Embryonic facial prominence (tissue), 1 donor: Measurements from ENCODE around the gene PIGL.
"Not testable (repeated sequence)": the region's sequence is repeated elsewhere in the genome, so short reads cannot be mapped to it uniquely, and the experiment has no call there.

Experiments used
- DNase-seq: peaks from one replicate; pipeline ENCODE4 v3.0.0-alpha.2; 2016; ENCODE audit errors: extremely low spot score

The PIGL gene

DNA sequence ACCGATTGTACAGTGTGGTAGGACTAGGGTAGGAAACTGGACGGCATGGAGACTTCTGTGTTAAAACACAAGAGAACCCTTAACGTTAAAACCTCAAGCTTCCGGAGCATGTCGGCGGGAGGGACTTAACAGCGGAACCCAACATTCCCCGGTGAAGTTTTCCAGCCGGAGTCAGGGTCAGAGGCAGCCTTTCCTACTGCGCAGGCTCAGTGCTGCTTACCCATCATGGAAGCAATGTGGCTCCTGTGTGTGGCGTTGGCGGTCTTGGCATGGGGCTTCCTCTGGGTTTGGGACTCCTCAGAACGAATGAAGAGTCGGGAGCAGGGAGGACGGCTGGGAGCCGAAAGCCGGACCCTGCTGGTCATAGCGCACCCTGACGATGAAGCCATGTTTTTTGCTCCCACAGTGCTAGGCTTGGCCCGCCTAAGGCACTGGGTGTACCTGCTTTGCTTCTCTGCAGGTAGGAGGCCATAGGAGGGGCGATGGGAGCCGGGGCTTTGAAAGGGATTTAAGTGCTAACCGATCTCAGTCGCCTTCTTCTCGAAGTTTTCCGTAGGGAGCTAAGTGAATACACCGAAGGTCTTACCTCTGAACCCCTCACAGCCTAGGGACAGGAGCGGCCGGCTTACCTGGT, at the start of gene PIGL:
TSS of gene PIGL (plus strand) at position 209 of the 634 bp plus-strand sequence. CDS start at position 226, 17 bp downstream.
- peak; percentile 82 for DNase-seq

DNA sequence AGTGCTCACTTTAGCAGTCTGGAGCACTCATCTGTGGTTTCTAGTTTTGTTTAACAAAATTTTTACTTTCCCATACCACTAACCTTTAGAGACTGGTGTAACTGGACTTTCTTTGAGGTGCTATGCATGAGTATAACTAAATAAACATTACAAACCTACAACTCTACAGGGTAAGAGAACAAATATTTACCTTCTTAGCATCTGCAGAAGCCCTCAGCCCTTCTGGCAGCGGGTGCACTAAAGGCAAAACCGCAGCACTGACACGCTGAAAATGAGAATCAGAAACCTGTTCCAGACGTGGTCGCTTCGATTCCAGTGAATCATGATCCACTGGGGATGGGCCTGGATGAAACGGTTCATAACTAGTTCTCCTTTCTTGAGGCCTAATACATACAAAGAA, 45.4 kb upstream of the PIGL start:
- no peak for DNase-seq

DNA sequence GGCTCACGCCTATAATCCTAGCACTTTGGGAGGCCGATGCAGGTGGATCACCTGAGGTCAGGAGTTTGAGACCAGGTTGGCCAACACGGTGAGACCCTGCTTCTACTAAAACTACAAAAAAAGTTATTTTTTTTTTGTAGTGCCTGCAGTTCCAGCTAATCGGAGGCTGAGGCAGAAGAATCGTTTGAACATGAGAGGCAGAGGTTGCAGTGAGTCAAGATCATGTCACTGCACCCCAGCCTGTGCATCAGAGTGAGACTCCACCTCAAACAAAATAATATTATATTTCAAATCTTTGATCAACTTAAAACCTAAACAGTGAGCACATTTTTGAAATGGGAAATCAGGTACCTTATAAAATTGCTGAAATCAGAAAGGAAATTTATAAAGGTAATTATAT, 38.2 kb upstream of the PIGL start:
- DNase-seq, result no peak

DNA sequence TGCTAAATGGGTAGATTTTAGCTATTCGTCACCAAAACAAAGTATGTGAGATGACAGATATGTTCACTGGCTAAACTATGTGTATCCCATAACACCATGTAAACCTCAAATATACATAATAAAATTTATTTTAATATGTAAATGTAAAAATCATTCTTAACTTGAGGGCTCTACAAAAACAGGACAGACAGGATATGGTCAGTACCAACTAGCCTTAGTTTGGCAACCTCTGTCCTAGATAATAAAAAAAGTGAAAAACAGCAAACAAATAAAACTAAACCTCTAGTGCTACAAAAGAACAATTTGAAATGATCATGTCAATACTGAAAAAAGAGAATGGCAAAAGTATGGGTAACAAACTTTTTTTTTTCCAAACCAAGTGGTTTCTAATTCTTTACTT, 35.4 kb upstream of the PIGL start:
- DNase-seq, result no peak

DNA sequence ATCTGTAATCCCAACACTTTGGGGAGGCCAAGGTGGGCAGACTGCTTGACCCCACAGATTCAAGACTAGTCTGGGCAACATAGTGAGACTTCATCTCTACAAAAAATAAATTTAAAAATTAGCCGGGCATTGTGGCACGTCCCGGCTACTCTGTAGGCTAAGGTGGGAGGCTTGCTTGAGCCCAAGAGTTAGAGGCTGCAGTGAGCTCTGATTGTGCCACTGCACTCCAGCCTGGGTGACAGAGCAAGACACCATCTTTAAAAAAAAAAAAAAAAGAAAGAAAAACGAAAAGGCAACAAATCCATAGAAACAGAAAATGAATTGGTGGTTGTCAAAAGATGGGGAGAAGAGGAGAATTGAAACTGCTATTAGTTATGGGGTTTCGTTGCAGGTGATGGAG, 29.4 kb upstream of the PIGL start:
- no peak for DNase-seq

DNA sequence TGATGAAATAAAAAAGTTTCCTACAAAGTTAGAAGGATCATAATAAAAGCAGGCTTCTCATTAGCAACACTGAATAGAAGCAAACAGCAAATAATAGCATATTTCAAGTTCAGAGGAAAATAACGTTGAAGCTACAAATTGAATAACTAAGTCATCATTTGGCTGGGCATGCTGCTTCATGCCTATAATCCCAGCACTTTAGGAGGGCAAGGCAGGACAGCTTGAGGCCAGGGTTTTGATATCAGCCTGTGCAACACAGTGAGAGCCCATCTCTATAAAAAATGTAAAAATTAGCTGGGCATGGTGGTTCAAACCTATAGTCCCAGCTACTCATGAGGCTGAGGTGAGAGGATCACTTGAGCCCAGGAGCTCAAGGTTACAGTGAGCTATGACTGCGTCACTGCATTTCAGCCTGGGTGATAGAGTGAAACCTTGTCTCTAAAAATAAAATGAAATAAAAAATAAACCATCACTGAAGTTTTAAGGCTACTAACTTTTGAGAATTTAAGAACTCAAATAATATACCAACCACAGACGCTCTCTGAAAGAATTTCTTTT, 27.1 kb upstream of the PIGL start:
- DNase-seq, result no peak

DNA sequence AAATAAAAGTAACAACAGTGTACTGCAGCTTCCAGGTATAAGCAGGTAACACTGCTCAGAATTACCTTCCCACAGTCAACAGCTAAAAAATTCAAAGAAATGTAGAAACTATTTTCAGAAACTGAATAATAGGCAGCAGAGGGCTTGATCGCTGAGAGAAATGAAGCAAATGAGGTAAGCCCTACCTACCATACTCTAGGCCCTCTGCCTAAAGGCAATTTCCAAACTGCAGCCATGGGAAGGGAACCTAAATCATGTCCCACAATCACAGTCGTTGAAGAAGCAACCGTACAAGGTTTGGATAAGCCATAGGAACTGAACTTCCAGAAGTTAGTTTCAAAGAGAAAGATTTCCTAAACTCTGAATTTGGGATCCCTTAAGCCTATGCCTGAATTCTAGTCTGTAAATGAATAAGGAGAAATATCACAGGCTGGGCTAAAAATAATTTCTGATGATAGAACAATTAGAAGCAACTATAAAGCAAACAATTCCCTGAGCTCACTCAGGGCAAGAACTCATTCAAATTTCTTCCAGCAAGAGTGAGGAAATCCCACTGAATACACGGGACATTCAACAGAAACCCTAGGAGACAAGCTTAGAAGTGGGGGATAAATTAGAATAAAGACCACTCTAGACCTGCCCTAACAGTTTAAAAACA, 26.2 kb upstream of the PIGL start:
- DNase-seq, result no peak

DNA sequence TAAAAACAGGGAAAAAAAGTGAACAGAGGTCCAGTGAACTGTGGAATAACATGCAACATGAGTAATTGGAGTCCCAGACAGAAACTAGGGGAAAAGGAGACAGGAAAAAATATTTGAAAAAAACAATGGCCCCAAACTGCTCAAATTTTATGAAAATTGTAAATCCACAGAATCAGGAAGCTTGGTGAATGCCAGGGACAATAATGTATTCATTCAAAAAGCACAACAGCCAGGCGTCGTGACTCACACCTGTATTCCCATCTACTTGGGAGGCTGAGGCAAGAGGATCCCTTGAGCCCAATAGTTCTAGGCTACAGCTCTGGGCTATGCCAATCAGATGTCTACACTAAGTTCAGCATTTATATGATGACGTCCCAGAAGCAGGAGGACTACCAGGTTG, 25.4 kb upstream of the PIGL start:
- no peak for DNase-seq

DNA sequence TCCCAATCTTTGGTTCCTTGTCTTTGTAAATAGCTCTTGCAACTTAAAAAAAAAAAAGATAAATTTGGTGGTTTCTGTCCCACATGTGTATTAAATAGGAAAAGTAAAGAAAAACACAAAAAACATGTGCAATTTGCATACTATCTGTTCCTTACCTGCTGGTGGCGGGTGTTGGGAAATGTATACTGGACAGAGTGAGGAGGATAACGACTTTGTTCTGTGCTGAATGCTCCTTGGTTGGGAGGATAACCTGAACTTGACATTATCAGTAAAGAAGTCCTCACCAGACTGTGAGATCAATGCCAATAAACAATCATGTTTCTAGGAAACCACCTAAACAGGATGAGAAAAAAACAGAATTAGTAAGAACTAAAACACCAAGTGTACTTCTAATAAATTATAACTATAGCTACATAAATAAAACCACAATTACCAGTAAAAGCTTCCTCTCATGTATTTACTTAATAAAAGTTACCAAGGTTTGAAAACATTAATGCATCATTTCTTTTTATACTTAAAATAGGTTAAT, 22.6 kb upstream of the PIGL start:
- not testable (repeated sequence) for DNase-seq

DNA sequence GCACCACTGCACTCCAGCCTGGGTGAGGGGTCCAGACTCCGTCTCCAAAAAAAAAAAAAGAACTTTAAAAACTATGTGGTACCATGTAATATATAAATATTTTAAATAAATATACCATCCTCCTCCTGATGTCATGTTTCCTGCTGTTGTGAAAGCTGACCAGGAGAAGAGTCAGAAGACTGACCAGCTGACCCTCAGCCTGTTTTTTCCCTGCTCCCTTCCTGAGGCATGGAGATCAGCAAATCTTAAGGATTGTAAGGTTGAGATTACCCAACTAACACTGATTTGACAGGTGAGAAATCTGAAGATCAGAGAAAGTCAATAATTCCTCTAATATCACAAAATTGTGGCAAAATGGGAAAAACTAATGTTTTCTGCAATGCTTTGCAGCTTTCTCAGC, 19.7 kb upstream of the PIGL start:
- no peak for DNase-seq

DNA sequence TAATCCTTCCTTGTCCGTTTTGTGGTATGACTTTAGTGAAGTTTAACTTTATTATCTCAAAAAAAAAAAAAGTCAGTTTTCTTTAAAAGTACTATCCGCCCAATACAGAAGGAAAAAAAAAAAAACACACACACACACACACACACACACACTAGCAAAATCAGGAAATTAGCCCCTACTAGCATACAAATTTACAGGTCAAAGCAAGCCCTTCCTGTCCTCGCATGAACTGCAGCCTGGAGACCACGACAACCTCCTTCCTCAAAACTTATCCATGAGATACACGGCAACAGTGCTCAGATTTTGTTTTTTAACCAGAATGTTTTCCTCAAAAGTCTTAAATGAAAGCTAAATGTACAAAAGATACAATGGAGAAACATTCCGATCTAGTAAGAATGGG, 17.9 kb upstream of the PIGL start:
- DNase-seq, result no peak

DNA sequence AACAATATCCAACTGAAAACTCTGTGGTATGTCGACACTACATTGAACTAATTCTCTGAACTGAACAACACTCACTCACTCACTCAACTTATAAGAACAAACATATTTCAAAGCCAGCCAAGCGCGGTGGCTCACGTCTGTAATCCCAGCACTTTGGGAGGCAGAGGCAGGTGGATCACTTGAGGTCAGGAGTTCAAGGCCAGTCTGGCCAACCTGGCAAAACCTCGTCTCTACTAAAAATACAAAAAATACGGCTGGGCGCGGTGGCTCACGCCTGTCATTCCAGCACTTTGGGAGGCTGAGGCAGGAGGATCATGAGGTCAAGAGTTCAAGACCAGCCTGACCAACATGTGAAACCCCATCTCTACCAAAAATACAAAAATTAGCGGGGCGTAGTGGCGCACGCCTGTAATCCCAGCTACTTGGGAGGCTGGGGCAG, 15.3 kb upstream of the PIGL start:
- not testable (repeated sequence) for DNase-seq

DNA sequence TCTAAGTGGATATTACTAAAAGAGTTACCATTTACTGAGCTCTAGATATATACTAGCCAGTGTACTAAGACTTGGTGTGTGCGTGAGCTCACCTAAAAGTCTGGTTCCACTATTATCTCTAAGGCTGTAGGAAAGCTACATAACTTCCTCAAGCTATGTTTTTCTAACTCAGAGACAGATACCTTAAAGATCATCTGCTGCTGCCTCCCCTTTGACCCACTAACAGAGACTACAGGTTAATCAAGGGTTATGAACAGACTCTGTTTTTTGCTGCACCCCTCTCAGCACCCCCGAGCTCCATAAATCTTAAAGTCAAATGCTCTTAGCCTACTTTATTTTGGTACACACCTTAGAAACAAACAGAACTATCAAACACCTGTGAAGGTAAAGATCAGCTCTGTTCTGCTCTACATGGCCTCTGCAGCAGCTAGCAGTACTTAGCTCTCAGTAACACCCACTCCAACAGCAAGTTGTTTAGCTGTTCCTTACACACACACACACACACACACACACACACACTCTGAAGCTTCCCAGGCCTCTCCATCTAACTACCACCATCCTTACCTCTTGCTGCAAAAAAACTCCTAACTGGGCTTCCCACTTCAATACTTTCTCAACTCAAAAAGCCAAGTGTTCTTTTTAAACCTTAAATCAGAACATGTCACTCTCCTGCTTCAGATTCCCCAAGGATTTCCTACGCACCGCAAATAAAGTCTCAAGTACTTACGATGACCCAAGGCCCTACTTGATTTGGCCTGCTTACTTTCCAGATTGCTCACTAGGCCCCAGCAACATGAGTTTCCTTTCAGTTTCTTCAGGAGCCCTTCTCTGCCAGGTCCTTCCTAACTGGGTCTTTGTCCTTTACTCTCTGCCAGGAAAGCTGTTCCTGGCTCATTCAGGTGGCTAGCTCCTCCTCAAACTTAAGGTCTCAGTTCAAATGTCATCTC, 14.2 kb upstream of the PIGL start:
- DNase-seq, result not testable (repeated sequence)

DNA sequence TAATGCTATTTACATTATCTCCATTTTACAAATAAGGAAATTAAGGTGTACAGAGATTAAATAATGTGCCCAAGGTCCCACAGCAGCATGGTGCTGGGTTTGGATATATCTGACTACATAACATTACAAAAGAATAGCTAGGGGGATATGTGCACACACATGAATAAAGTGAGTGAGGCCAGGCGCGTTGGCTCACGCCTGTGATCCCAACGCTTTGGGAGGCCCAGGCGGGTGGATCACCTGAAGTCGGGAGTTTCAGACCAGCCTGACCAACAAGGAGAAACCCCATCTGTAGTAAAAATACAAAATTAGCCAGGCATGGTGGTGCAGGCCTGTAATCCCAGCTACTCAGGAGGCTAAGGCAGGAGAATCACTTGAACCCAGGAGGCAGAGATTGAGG, 12.2 kb upstream of the PIGL start:
- not testable (repeated sequence) for DNase-seq

DNA sequence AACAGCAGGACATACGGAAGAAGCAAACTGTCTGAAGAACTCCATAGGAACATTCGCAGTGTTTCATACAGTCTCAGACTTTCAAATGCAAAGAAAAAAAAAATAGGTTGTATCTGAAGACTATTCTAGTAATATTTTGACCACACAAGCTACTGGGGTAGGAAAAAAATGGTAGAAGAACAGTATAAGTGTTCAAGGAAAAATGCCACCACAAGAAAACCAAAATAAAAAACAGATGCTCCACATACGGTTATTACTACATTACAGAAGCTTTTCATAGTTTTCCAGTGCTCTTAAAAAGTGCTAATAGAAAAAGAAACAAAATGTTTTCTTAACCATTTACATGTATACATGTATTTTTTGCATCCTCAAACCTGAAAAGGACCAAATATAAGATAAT, 5.4 kb upstream of the PIGL start:
- DNase-seq, result no peak

DNA sequence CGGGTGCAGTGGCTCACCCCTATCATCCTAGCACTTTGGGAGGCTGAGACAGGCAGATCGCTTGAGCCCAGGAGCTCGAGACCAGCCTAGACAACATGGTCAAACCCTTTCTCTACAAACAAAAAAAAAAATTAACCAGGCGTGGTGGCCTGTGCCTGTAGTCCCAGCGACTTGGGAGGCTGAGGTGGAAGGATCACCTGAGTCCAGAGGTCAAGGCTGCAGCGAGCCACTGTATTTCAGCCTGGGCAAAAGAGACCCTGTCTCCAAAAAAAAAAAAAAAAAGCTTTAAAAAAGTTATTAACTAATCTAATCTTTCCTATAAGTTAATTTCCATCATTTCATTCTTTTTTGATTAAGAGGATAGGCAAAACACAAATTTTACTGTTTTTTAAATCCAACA, 4.2 kb upstream of the PIGL start:
- DNase-seq, result no peak

DNA sequence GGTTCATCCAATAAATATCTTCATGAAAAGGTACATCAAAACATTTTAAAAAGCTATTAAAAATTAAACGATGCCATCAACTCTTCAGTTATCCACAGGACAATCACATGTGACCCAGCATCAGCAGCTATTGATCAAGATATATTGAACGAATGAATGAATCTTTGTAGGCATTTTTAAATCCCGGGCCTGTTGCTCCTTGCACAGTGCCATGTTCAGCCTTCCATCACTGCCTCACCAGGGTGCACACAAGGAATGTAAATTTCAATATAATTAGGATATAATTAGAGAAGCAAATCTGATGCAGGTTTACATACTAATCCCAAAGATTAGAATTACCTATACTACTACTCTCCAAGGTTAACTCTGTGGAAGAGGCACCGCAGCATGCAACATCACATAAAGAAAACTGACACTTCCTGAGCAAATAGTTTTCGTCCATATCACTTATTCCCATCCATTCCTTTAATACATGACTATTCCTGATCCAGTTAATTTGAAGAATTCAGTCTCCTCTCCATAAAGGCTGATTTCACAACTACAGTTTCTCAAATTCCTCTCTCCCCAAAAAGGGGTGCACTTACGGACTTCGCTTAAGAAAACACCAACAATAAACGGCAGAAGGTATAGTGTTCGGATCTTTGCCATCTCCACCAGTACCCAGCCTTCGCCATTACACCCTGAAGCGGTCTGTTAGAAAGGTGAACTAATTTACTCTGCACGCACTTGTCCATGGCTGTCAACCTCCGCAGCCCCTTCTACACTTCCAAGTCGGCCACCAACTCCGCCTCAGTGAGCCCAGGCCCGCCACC, 2.6 kb upstream of the PIGL start:
- no peak for DNase-seq

DNA sequence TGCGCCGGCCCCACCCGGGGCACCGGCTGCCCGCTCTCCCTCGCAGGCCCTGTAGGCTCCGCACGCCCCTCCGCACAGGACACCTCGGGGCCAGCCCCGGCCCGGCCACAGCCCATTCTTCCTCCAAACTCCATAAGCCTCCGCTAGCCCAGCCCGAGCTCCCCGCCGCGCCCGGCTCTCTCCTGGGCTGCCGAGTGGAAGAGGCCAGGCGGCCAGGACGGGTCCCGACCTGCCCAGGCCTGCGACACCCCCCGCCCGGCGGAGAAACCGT, 2.1 kb upstream of the PIGL start:
- DNase-seq, result no peak

DNA sequence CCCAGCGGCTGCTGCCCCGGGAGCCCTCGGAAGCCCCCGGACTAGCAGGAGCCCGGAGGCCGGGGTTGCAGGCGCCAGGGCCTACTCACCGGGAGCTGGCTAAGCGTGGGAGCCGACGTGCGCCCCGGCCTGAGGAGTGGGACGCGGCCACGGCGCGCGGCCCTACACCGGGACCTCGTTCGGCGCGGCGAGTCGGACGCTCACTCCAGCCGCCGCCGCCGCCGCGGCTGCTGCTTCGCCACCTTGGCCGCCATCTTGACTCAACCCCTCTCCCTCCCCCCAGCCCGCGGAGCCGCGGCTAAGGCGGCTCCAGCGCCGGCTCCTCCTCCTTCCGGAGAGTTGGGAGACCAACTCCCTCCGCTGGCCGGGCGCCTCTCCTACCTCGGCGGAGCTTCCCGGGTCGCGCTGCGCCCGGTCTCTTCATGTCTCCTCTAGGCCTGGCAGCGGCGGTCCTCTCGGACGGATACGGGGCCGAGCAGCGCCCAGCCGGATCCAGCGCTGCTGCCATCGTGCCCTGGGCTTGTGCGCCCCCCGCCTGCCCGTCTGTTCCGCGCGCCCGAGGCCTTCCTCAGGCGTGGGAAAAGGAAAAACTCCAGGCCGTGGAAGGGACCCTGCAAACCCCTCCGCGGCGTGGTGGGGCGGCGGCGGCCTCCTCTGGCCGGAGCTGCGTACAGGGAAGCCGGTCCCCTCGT, 1.6 kb upstream of the PIGL start, which contains the start of gene NCOR1:
TSS of gene NCOR1 (minus strand) at position 262 of the 692 bp plus-strand sequence. CDS start 20,965 bp downstream, outside the sequence.
- DNase-seq, result peak; percentile 85

DNA sequence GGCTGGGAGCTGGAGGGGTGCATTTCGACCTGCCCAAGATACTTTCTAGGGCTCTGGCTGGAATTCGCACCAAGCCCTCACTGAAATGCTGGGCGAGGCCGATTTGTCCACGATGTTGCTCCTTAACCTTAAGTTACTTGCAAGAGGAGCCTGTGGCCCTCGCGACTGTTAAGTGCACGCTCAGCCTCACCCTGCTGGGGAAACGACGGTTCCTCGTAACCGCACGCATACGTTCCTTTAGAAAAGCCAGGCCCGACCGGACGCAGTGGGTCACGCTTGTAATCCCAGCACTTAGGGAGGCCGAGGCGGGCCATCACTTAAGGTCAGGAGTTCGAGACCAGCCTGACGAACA, 1.1 kb upstream of the PIGL start:
- DNase-seq, result no peak
